Naive thymus-derived CD4-positive, alpha-beta T cell (primary cell): Measurements from ENCODE around the gene KRTAP29-1. TPM values are rescaled to one million over a fixed set of nuclear protein-coding genes. Genes with fewer than 3 reads are reported as not detected.
"Not testable (repeated sequence)": the region's sequence is repeated elsewhere in the genome, so short reads cannot be mapped to it uniquely, and the experiment has no call there.

Experiments used
- ATAC-seq: fragments of 150-1000 bp; cut with Tn5 transposase; 2 replicates; pipeline ENCODE4 v1.10.0; 2021; ENCODE audit warnings: mild to moderate bottlenecking, moderate library complexity
- CTCF ChIA-PET: fragments of 350-600 bp; sonication (Branson Sonifier 250); formaldehyde crosslinking; loops from one replicate; lab custom pipeline; 2021; ENCODE audit warnings: antibody characterized with exemption; lab: Charles Lee
- POLR2A ChIA-PET: fragments of 350-600 bp; sonication (Branson Sonifier 250); formaldehyde crosslinking; loops from one replicate; lab custom pipeline; 2021; ENCODE audit warnings: antibody characterized with exemption, inconsistent platforms; lab: Charles Lee
- DNase-seq, 9 donors: peaks; one replicate each; pipeline versions ENCODE4 v3.0.0 to v3.0.0-alpha.2; 2020 to 2022; ENCODE audit warnings: mixed read lengths in 1 of 9
- H3K27ac ChIP-seq: one replicate; pipeline ENCODE4 v1.7.0; 2013; ENCODE audit warnings: mild to moderate bottlenecking, low read depth, low read length, moderate library complexity
- H3K27me3 ChIP-seq, 2 donors: one replicate each; pipeline ENCODE4 v1.7.0; 2013; ENCODE audit warnings: low read length in 2 of 2, mild to moderate bottlenecking in 2 of 2, moderate library complexity in 2 of 2; ENCODE audit not compliant: control insufficient read depth in 2 of 2, insufficient read depth in 2 of 2
- H3K36me3 ChIP-seq, 3 experiments: 1 replicate in 2 of 3; 2 replicates in 1 of 3; pipeline ENCODE4 v1.7.0; 2013; ENCODE audit warnings: low read length in 3 of 3, mild to moderate bottlenecking in 3 of 3, moderate library complexity in 1 of 3; ENCODE audit not compliant: insufficient read depth in 3 of 3, control insufficient read depth in 2 of 3
- H3K4me1 ChIP-seq, 2 donors: one replicate each; pipeline ENCODE4 v1.7.0; 2013; ENCODE audit warnings: low read length in 2 of 2, mild to moderate bottlenecking in 2 of 2, moderate library complexity in 1 of 2; ENCODE audit not compliant: control insufficient read depth in 2 of 2, insufficient read depth in 2 of 2
- H3K4me3 ChIP-seq: 2 replicates; pipeline ENCODE4 v1.7.0; 2013; ENCODE audit warnings: mild to moderate bottlenecking, low read length
- H3K9me3 ChIP-seq, 3 experiments: 1 replicate in 2 of 3; 2 replicates in 1 of 3; pipeline ENCODE4 v1.7.0; 2013; ENCODE audit warnings: low read length in 3 of 3; ENCODE audit not compliant: control insufficient read depth in 2 of 3
- H3K27ac Mint-ChIP-seq, 9 donors: one replicate each; pipeline ENCODE4 v1.8.0; 2020 to 2022; ENCODE audit warnings: mixed read lengths in 9 of 9, mild to moderate bottlenecking in 8 of 9, moderate library complexity in 5 of 9, inconsistent platforms in 2 of 9
- H3K27me3 Mint-ChIP-seq, 5 donors: one replicate each; pipeline ENCODE4 v1.8.0; 2021 to 2022; ENCODE audit warnings: mixed read lengths in 5 of 5, mild to moderate bottlenecking in 1 of 5
- H3K36me3 Mint-ChIP-seq, 5 donors: one replicate each; pipeline ENCODE4 v1.8.0; 2020 to 2022; ENCODE audit warnings: mixed read lengths in 5 of 5, mild to moderate bottlenecking in 3 of 5, inconsistent platforms in 1 of 5
- H3K4me1 Mint-ChIP-seq, 7 donors: one replicate each; pipeline ENCODE4 v1.8.0; 2020 to 2022; ENCODE audit warnings: mixed read lengths in 7 of 7, mild to moderate bottlenecking in 3 of 7, inconsistent platforms in 1 of 7
- H3K4me3 Mint-ChIP-seq, 10 donors: one replicate each; pipeline ENCODE4 v1.8.0; 2020 to 2022; ENCODE audit warnings: mild to moderate bottlenecking in 10 of 10, mixed read lengths in 10 of 10, moderate library complexity in 6 of 10, inconsistent platforms in 2 of 10
- H3K9me3 Mint-ChIP-seq, 11 donors: one replicate each; pipeline ENCODE4 v1.8.0; 2020 to 2022; ENCODE audit warnings: mixed read lengths in 11 of 11, mild to moderate bottlenecking in 4 of 11, inconsistent platforms in 1 of 11, moderate library complexity in 1 of 11
- intact Hi-C, 2 donors: fragments of 100-400 bp; cut with micrococcal nuclease; formaldehyde crosslinking; loops; one replicate each; pipeline ENCODE4 v1.15.1; 2023
- polyA plus RNA-seq, 2 donors: library from polyadenylated mRNA; unstranded; fragments of 300-500 nt; fragmentation: Illumina TruSeq; gene quantifications; one replicate each; pipeline ENCODE4 v1.2.3, GENCODE V29; 2021
- total RNA-seq, 6 experiments: library from RNA in 5 of 6; stranded (reverse) in 5 of 6; gene quantifications; 1 replicate in 5 of 6; 2 replicates in 1 of 6; pipeline ENCODE4 v1.2.3 and lab custom pipeline; 2021 to 2026

Gene KRTAP29-1
- total and polyA plus RNA-seq, 7 experiments from 2014 or later: 0.30 TPM; not detected in 6

- no peaks in the 10 kb centered on the region for H3K9me3 ChIP-seq
- H3K27me3 ChIP-seq: no peaks in the 10 kb centered on the region
- Mint-ChIP-seq H3K9me3 (peaks cover 0 to 6% (median 0%) of the 10 kb centered on the region in 11 donors), H3K4me3 (no peak overlapping the region), H3K4me1 (no peaks in the 10 kb centered on the region), H3K36me3 (peaks cover 0 to 3% (median 0%) of the 10 kb centered on the region in 5 donors), H3K27ac (no peak overlapping the region), H3K27me3 (peaks cover 0 to 15% (median 0%) of the 10 kb centered on the region in 5 donors)
- no peak for DNase-seq
- intact Hi-C loops: no loop called here
- H3K4me1 ChIP-seq: no peaks in the 10 kb centered on the region
- ATAC-seq: no peak
- H3K27ac ChIP-seq: no peak overlapping the region
- no peak overlapping the region for H3K4me3 ChIP-seq
- H3K36me3 ChIP-seq: no peaks in the 10 kb centered on the region
- ChIA-PET CTCF (interaction anchor here (0.7 kb wide), 1 partner anchor 135 kb away, joined by 3 read pairs; no protein-coding TSS in a partner anchor), POLR2A (no interaction called here)
Observed at GRCh38 chr17:41294016-41294415, 8.6 kb downstream of the KRTAP29-1 start.

DNA sequence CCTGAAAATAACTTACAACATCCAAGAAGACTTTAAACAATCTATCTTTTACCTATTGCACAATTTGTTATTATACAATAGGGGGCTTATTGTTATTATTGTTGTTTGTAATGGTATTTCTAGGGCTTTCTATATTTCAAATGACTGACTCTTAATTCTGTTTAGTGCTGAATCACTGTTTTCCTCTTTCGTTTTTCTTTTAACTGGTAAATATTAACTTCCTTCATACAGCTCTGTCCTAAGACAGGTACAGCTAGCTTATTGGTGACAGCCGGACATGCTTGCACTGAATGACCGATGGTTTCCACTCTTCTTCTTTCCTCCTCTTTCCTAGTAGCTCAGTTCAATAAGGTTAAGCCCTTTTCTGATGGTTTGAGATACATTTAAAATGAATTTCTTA, 15.6 kb downstream of the KRTAP29-1 start:
- no peak for ATAC-seq
- CTCF ChIA-PET: no interaction called here

DNA sequence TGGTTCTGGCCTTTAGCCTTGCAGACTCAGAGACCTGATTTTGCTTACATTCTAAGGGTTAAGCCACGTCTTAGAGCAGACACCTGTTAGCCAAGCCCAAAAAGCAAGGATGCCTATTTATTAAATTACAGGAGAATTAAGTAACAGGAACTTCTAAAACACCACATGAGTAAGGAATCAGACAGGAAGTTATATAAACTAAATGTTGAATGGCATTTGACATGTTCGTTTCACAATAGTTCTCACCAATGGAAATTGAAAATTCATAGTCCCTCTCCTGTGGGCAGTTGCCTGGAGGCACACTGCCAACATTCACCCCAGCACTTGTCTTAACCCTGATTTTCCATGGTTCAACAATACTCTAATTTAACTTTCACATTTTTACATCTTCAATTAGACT, 18.1 kb downstream of the KRTAP29-1 start:
- DNase-seq (peak in 2 of 9 donors; percentile 9 to 20), ATAC-seq (no peak)
- POLR2A ChIA-PET: no interaction called here

More for the DNA sequence above, 15.6 kb downstream of the KRTAP29-1 start:
- intact Hi-C loops: no loop called here
- Histone ChIP-seq H3K4me3 (no peak overlapping the region), H3K27ac (no peak overlapping the region), H3K36me3 (no peaks in the 10 kb centered on the region), H3K9me3 (no peaks in the 10 kb centered on the region), H3K27me3 (no peaks in the 10 kb centered on the region), H3K4me1 (peaks cover 0 to 12% of the 10 kb centered on the region in 2 donors)
- Mint-ChIP-seq H3K36me3 (no peaks in the 10 kb centered on the region), H3K4me1 (peaks cover 0 to 27% (median 18%) of the 10 kb centered on the region in 7 donors), H3K27ac (no peak overlapping the region), H3K27me3 (peaks cover 0 to 15% (median 0%) of the 10 kb centered on the region in 5 donors), H3K4me3 (no peak overlapping the region), H3K9me3 (no peaks in the 10 kb centered on the region)
- POLR2A ChIA-PET: interaction anchor here (1.6 kb wide), 1 partner anchor 21 kb away, joined by 3 read pairs; no protein-coding TSS in a partner anchor
- DNase-seq: no peak

DNA sequence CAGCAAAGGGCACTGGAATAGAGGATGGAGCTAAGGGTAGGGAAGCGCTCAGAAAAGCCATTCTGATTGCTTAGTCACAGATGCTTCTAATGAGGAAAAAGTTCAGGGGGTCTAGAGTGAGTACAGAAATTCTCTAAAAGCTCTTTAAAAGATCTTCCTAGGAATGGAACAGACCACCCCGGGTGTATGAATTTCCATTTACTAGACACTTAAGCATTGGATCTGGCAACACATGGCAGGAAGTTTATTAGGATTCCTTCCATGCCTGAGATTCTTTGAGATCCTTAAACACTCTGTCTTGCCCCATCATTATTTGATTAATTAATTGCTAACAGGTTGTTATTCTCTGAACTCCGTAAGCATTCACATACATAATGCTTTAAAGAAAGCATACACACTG, 18.6 kb downstream of the KRTAP29-1 start:
- H3K27ac Mint-ChIP-seq: peak overlapping the region in 1 of 9 donors; percentile 74
- H3K4me1 Mint-ChIP-seq: peaks cover 0 to 29% (median 18%) of the 10 kb centered on the region in 7 donors
- no peak overlapping the region for H3K4me3 Mint-ChIP-seq
- Histone ChIP-seq H3K4me3 (no peak overlapping the region), H3K36me3 (no peaks in the 10 kb centered on the region), H3K27me3 (no peaks in the 10 kb centered on the region), H3K27ac (no peak overlapping the region), H3K4me1 (peaks cover 0 to 12% of the 10 kb centered on the region in 2 donors), H3K9me3 (no peaks in the 10 kb centered on the region)
- ChIA-PET POLR2A (interaction anchor here (1.0 kb wide), 1 partner anchor 45 kb away, joined by 3 read pairs; no protein-coding TSS in a partner anchor), CTCF (interaction anchor here (0.7 kb wide), 1 partner anchor 256 kb away, joined by 3 read pairs; no protein-coding TSS in a partner anchor)
- peaks cover 0 to 3% (median 0%) of the 10 kb centered on the region in 11 donors for H3K9me3 Mint-ChIP-seq
- ATAC-seq (no peak), DNase-seq (no peak)
- intact Hi-C loops: no loop called here
- H3K27me3 Mint-ChIP-seq: peaks cover 0 to 9% (median 0%) of the 10 kb centered on the region in 5 donors
- no peaks in the 10 kb centered on the region for H3K36me3 Mint-ChIP-seq

More for the DNA sequence above, 18.1 kb downstream of the KRTAP29-1 start:
- Mint-ChIP-seq H3K4me1 (peaks cover 0 to 29% (median 18%) of the 10 kb centered on the region in 7 donors), H3K36me3 (no peaks in the 10 kb centered on the region), H3K9me3 (peaks cover 0 to 3% (median 0%) of the 10 kb centered on the region in 11 donors), H3K27me3 (peaks cover 0 to 9% (median 0%) of the 10 kb centered on the region in 5 donors), H3K4me3 (peak overlapping the region in 3 of 10 donors; percentile 5 to 58 (median 21)), H3K27ac (peak overlapping the region in 1 of 9 donors; percentile 17)
- Histone ChIP-seq H3K4me1 (peaks cover 0 to 12% of the 10 kb centered on the region in 2 donors), H3K36me3 (no peaks in the 10 kb centered on the region), H3K4me3 (no peak overlapping the region), H3K9me3 (no peaks in the 10 kb centered on the region), H3K27ac (no peak overlapping the region), H3K27me3 (no peaks in the 10 kb centered on the region)
- intact Hi-C loops: no loop called here
- CTCF ChIA-PET: interaction anchor here (0.7 kb wide), 1 partner anchor 255 kb away, joined by 3 read pairs; no protein-coding TSS in a partner anchor

GRCh38 chr17:41278176-41278955, 24.3 kb downstream of the KRTAP29-1 start:
- Histone ChIP-seq H3K36me3 (no peaks in the 10 kb centered on the region), H3K9me3 (no peaks in the 10 kb centered on the region), H3K27me3 (no peaks in the 10 kb centered on the region), H3K4me3 (no peak overlapping the region), H3K27ac (no peak overlapping the region), H3K4me1 (no peaks in the 10 kb centered on the region)
- Mint-ChIP-seq H3K4me1 (peaks cover 0 to 11% (median 0%) of the 10 kb centered on the region in 7 donors), H3K9me3 (peaks cover 0 to 3% (median 0%) of the 10 kb centered on the region in 11 donors), H3K4me3 (no peak overlapping the region), H3K27ac (peak overlapping the region in 1 of 9 donors; percentile 32), H3K27me3 (peaks cover 4 to 20% (median 6%) of the 10 kb centered on the region in 5 donors), H3K36me3 (no peaks in the 10 kb centered on the region)
- intact Hi-C loops: loop anchor here in 1 of 2 donors (1.0 kb wide), 1 partner anchor 14 kb away; no protein-coding TSS in a partner anchor
- ATAC-seq (no peak), DNase-seq (no peak)
- ChIA-PET POLR2A (no interaction called here), CTCF (no interaction called here)

GRCh38 chr17:41275648-41276190, 26.9 kb downstream of the KRTAP29-1 start, which contains the start of gene KRTAP9-7:
Gene KRTAP9-7 (plus strand): TSS chr17:41275698. CDS start chr17:41275698, 0 bp downstream.
- H3K36me3 Mint-ChIP-seq, CTCF ChIA-PET, ATAC-seq, DNase-seq, H3K4me3 ChIP-seq, H3K4me3 Mint-ChIP-seq, H3K27ac Mint-ChIP-seq, H3K4me1 ChIP-seq, H3K9me3 ChIP-seq, intact Hi-C loops, H3K9me3 Mint-ChIP-seq, H3K36me3 ChIP-seq, H3K27ac ChIP-seq, H3K27me3 ChIP-seq: not testable (repeated sequence)
- Mint-ChIP-seq H3K4me1 (peaks cover 0 to 12% (median 2%) of the 10 kb centered on the region in 7 donors), H3K27me3 (peaks cover 4 to 16% (median 6%) of the 10 kb centered on the region in 5 donors)
- POLR2A ChIA-PET: interaction anchor here (0.6 kb wide), 1 partner anchor 14 kb away, joined by 3 read pairs; no protein-coding TSS in a partner anchor
